ENCODE data around the gene HAUS5. TPM values are rescaled to one million over a fixed set of nuclear protein-coding genes. Genes with fewer than 3 reads are reported as not detected.

The HAUS5 gene
- polyA plus RNA-seq, 10 donors, result 10.0 to 14.5 (median 12.3) TPM

DNA sequence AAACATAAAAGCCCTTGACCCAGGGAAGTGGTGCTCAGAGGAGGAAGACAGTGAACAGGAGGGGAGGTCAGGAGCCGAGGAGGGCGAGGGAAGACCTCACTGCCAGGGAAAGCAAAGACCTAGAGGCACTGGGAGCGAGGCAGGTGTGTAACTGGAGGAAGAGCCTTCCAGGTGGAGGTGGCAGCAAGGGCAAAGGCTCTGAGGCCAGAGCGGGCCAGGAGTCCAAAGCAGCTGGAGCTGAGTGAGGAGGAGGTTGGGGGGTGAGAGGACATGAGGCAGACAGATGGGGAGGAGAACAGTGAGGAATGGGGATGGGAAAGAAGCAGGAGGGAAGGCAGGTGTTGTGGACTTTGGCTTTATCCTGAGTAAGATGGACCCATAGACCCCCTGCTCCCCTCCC lies 57.4 kb downstream of the HAUS5 start:
- DNase-seq, result no peak

DNA sequence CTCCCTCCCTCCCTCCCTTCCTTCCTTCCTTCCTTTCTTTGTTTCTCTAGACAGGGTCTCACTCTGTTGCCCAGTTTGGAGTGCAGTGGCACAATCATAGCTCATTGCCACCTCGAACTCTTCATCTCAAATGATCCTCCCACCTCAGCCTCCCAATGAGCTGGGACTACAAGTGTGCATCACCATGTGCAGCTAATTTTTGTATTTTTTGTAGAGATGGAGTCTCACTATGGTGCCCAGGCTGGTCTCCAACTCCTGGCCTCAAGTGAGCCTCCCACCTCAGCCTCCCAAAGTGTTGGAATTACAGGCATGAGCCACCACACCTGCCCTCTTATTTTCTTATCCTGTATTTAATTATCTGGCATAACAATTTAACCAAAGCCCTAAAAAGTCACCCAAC lies 58.2 kb downstream of the HAUS5 start:
- DNase-seq, result no peak

DNA sequence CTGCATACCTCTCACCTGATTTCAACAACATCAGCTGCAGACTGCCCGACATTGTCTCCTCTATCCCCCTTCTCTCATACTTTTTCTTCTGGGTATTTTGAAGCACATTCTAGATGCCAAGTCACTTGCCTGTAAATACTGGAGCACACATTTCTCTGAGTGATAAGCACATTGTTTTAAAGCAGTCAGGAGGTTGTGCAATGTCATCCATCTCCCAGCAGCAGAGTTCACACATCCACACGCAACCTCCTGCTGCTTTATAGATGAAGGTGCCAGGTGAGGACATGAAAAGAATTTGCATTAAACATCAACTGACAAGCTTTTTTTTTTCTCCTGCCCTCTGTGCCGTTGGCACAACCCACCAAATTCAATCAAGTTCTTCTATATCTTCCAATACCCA lies 59.3 kb downstream of the HAUS5 start:
- DNase-seq, result no peak

DNA sequence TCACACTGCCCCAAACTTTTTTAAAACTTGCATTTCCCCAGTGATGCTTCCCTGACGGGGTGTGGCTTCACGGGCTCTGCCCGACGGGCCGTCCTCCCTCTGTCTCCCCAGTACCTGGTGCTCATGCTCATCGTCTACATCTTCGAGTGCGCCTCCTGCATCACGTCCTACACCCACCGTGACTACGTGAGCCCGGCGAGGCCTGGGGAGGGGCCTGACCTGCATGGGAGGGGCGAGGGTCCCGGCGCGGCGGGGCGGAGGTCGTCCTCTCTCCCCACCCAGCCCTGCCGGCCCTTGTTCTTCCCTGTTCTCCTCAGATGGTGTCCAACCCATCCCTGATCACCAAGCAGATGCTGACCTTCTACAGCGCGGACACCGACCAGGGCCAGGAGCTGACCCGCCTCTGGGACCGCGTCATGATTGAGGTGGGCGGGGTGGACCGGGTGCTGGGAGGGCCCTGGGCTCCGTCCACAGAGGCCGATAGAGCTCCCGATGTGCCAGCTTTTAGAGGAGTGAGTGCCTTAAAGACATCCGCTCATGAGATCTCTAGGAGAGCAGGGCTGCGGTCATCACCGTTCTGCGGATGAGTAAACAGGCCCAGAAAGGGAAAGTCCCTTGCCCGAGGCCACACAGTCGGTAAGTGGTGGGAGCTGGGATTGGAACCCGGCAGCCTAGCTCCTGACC lies 60.7 kb downstream of the HAUS5 start:
- DNase-seq, result no peak

Other genes starting within 250 kb of the HAUS5 start
- gene GPR42, start 241.7 kb upstream of the HAUS5 start, polyA plus RNA-seq (ENCODE audit: insufficient read length in 10 of 10), result under 1 TPM in 1 of 10 donors, not detected in 9; 0.07 TPM
- gene FFAR2, start 164.5 kb upstream of the HAUS5 start, polyA plus RNA-seq (ENCODE audit: insufficient read length in 10 of 10), result under 1 TPM in 7 of 10 donors, not detected in 3; 0.11 to 0.49 (median 0.15) TPM
- 100 to 1,000 TPM in 1 of 10 donors, 10 to 100 TPM in 1, 1 to 10 TPM in 1, not detected in 7; 1.2 to 195 (median 65.7) TPM for gene KRTDAP, start 122.3 kb upstream of the HAUS5 start, polyA plus RNA-seq (ENCODE audit: insufficient read length in 10 of 10)
- gene DMKN, start 99.1 kb upstream of the HAUS5 start, polyA plus RNA-seq (ENCODE audit: insufficient read length in 10 of 10), result 10 to 100 TPM in 2 of 10 donors, 1 to 10 TPM in 5, under 1 TPM in 3; 0.46 to 53.6 (median 1.5) TPM
- gene SBSN, start 84.4 kb upstream of the HAUS5 start, polyA plus RNA-seq (ENCODE audit: insufficient read length in 10 of 10), result 10 to 100 TPM in 1 of 10 donors, 1 to 10 TPM in 1, under 1 TPM in 2, not detected in 6; 0.15 to 19.3 (median 0.72) TPM
- gene GAPDHS, start 79.3 kb upstream of the HAUS5 start, polyA plus RNA-seq (ENCODE audit: insufficient read length in 10 of 10), result not detected
- 10 to 100 TPM; 40.3 to 49.6 (median 45.1) TPM for gene TMEM147, start 67.1 kb upstream of the HAUS5 start, polyA plus RNA-seq (ENCODE audit: insufficient read length in 10 of 10)
- under 1 TPM in 1 of 10 donors, not detected in 9; 0.04 TPM for gene ATP4A, start 49.1 kb upstream of the HAUS5 start, polyA plus RNA-seq (ENCODE audit: insufficient read length in 10 of 10)
- not detected for gene PMIS2, start 26.6 kb upstream of the HAUS5 start, polyA plus RNA-seq (ENCODE audit: insufficient read length in 10 of 10)
- gene RBM42, start 16.3 kb downstream of the HAUS5 start, polyA plus RNA-seq (ENCODE audit: insufficient read length in 10 of 10), result 10 to 100 TPM; 30.4 to 55.8 (median 38.3) TPM
- gene ETV2, start 29.0 kb downstream of the HAUS5 start, polyA plus RNA-seq (ENCODE audit: insufficient read length in 10 of 10), result 1 to 10 TPM; 1.6 to 4.1 (median 2.5) TPM
- 100 to 1,000 TPM; 243 to 330 (median 261) TPM for gene COX6B1, start 35.6 kb downstream of the HAUS5 start, polyA plus RNA-seq (ENCODE audit: insufficient read length in 10 of 10)
- 1 to 10 TPM in 2 of 10 donors, not detected in 8; 6.1 to 6.5 TPM for gene UPK1A, start 53.8 kb downstream of the HAUS5 start, polyA plus RNA-seq (ENCODE audit: insufficient read length in 10 of 10)
- under 1 TPM in 5 of 10 donors, not detected in 5; 0.08 to 0.59 (median 0.25) TPM for gene ZBTB32, start 91.8 kb downstream of the HAUS5 start, polyA plus RNA-seq (ENCODE audit: insufficient read length in 10 of 10)
- gene KMT2B, start 105.3 kb downstream of the HAUS5 start, polyA plus RNA-seq (ENCODE audit: insufficient read length in 10 of 10), result 10 to 100 TPM; 17.6 to 26.1 (median 23.0) TPM
- 1 to 10 TPM; 2.2 to 4.1 (median 3.3) TPM for gene IGFLR1, start 129.7 kb downstream of the HAUS5 start, polyA plus RNA-seq (ENCODE audit: insufficient read length in 10 of 10)
- gene U2AF1L4, start 132.7 kb downstream of the HAUS5 start, polyA plus RNA-seq (ENCODE audit: insufficient read length in 10 of 10), result 10 to 100 TPM; 10.4 to 15.6 (median 12.7) TPM
- 10 to 100 TPM; 32.5 to 41.0 (median 37.1) TPM for gene PSENEN, start 132.9 kb downstream of the HAUS5 start, polyA plus RNA-seq (ENCODE audit: insufficient read length in 10 of 10)
- 10 to 100 TPM in 4 of 10 donors, 1 to 10 TPM in 6; 7.9 to 13.1 (median 9.6) TPM for gene LIN37, start 135.8 kb downstream of the HAUS5 start, polyA plus RNA-seq (ENCODE audit: insufficient read length in 10 of 10)
- gene HSPB6, start 144.3 kb downstream of the HAUS5 start, polyA plus RNA-seq (ENCODE audit: insufficient read length in 10 of 10), result 100 to 1,000 TPM; 193 to 769 (median 611) TPM
- 10 to 100 TPM in 8 of 10 donors, 1 to 10 TPM in 2; 9.5 to 15.2 (median 11.6) TPM for gene PROSER3, start 145.4 kb downstream of the HAUS5 start, polyA plus RNA-seq (ENCODE audit: insufficient read length in 10 of 10)
- 10 to 100 TPM in 7 of 10 donors, 1 to 10 TPM in 3; 7.1 to 24.1 (median 14.5) TPM for gene ARHGAP33, start 162.8 kb downstream of the HAUS5 start, polyA plus RNA-seq (ENCODE audit: insufficient read length in 10 of 10)
- not detected for gene PRODH2, start 200.1 kb downstream of the HAUS5 start, polyA plus RNA-seq (ENCODE audit: insufficient read length in 10 of 10)
- under 1 TPM in 8 of 10 donors, not detected in 2; 0.09 to 0.52 (median 0.15) TPM for gene NPHS1, start 239.8 kb downstream of the HAUS5 start, polyA plus RNA-seq (ENCODE audit: insufficient read length in 10 of 10)
- gene KIRREL2, start 244.2 kb downstream of the HAUS5 start, polyA plus RNA-seq (ENCODE audit: insufficient read length in 10 of 10), result 1 to 10 TPM in 1 of 10 donors, under 1 TPM in 9; 0.18 to 1.1 (median 0.33) TPM

All from muscle of back (tissue), 11 donors.